ENCODE results near the gene IFI27. TPM values are rescaled to one million over a fixed set of nuclear protein-coding genes. Genes with fewer than 3 reads are reported as not detected.

IFI27 gene
- total RNA-seq, 1 donor from 2014 or later = 1.5 TPM

- no peak for DNase-seq (ENCODE audit: low spot score)
- H3K36me3 Mint-ChIP-seq (ENCODE audit: low read depth) = peaks cover 3% of the 10 kb centered on the region
- peak overlapping the region; percentile 81 for H3K4me3 Mint-ChIP-seq (ENCODE audit: unreplicated experiment)
- no peaks in the 10 kb centered on the region for H3K9me3 Mint-ChIP-seq (ENCODE audit: low read depth)
- TF ChIP-seq CTCF (IDR thresholded peaks at IDR 0.05) = no peak
- H3K27me3 Mint-ChIP-seq (ENCODE audit: low read depth) = no peaks in the 10 kb centered on the region
- H3K4me1 Mint-ChIP-seq (ENCODE audit: low read depth) = peaks cover 15% of the 10 kb centered on the region
- peak overlapping the region; percentile 70 for H3K27ac Mint-ChIP-seq (ENCODE audit: unreplicated experiment)
These were observed 17.8 kb downstream of the IFI27 start for GRCh38 chr14:94128216-94128839.

DNA sequence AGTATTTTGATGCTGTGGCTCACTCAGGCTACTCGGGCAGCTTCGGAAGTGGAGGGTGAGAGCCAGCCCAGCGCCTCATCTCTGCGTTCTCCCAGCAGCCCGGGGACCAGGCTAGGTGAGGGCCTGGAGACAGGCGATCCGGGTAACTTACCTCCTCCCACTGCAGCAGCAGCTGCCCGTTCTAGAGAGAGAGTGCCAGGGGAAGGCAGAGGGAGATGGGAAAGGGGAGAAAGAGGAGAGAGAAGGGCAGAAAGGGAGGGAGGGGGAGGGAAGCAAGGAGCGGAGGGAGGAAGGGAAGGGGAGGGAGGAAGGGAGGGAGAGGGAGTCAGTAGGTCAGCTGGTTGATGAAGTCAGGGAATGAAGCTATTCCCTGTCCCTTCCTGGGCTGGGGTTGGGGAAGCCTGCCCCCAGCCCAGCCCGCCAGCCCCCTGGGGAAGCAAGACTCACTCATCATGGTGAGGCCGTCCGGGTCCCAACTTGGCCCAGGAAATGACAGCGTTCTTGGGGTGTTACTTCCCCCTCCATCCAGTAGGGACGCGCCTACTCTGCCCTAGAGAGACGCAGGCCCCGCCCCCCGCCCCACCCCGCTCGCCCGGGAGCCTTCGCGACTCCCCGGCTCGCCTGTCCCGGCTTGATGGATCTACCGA is 18.7 kb downstream of the IFI27 start, which contains the start of gene IFI27L2:
IFI27L2 (minus strand) TSS at position 494 of the 647 bp plus-strand sequence; CDS start at position 454, 40 bp downstream.
- H3K4me3 Mint-ChIP-seq (ENCODE audit: unreplicated experiment) = peak within 1 kb of the TSS; percentile 81
- H3K27me3 Mint-ChIP-seq (ENCODE audit: low read depth) = peaks cover under 1% of the 10 kb centered on the region
- H3K9me3 Mint-ChIP-seq (ENCODE audit: low read depth) = no peaks in the 10 kb centered on the region
- no peak for DNase-seq (ENCODE audit: low spot score)
- H3K4me1 Mint-ChIP-seq (ENCODE audit: low read depth) = peaks cover 15% of the 10 kb centered on the region
- TF ChIP-seq CTCF (IDR thresholded peaks at IDR 0.05) = peak; percentile 72
- peak within 1 kb of the TSS; percentile 70 for H3K27ac Mint-ChIP-seq (ENCODE audit: unreplicated experiment)
- H3K36me3 Mint-ChIP-seq (ENCODE audit: low read depth) = peaks cover 3% of the 10 kb centered on the region

- Mint-ChIP-seq H3K36me3 (ENCODE audit: low read depth) (peaks cover 3% of the 10 kb centered on the region), H3K4me1 (ENCODE audit: low read depth) (peaks cover 15% of the 10 kb centered on the region), H3K9me3 (ENCODE audit: low read depth) (no peaks in the 10 kb centered on the region), H3K27ac (ENCODE audit: unreplicated experiment) (peak overlapping the region; percentile 70), H3K27me3 (ENCODE audit: low read depth) (peaks cover 6% of the 10 kb centered on the region), H3K4me3 (ENCODE audit: unreplicated experiment) (peak overlapping the region; percentile 81)
- no peak for TF ChIP-seq CTCF (IDR thresholded peaks at IDR 0.05)
- no peak for DNase-seq (ENCODE audit: low spot score)
These were observed 19.4 kb downstream of the IFI27 start for GRCh38 chr14:94129758-94130414.

GRCh38 chr14:94132285-94132887 is 21.9 kb downstream of the IFI27 start:
- H3K27me3 Mint-ChIP-seq (ENCODE audit: low read depth) = peaks cover 14% of the 10 kb centered on the region
- no peak overlapping the region for H3K4me3 Mint-ChIP-seq (ENCODE audit: unreplicated experiment)
- H3K9me3 Mint-ChIP-seq (ENCODE audit: low read depth) = peaks cover 8% of the 10 kb centered on the region
- TF ChIP-seq CTCF (IDR thresholded peaks at IDR 0.05) = peak; percentile 96
- no peak overlapping the region for H3K27ac Mint-ChIP-seq (ENCODE audit: unreplicated experiment)
- DNase-seq (ENCODE audit: low spot score) = no peak
- H3K4me1 Mint-ChIP-seq (ENCODE audit: low read depth) = peaks cover 15% of the 10 kb centered on the region
- H3K36me3 Mint-ChIP-seq (ENCODE audit: low read depth) = peaks cover 6% of the 10 kb centered on the region

DNA sequence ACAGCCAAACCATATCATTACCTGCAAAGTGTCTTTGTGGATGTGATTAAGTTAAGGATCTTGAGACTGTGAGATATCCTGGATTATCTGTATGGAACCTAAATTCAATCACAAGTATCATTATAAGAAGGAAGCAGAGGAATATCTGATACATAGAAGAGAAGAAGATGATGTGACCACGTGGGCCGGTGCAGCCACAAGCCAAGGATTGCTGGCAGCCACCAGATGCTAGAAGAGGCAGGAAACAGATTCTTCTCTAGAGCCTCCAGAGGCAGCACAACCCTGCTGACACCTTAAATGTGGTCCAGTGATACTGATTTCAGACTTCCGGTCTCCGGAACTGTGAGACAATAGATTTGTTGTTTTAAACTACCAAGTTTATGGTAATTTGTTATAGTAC is 24.9 kb downstream of the IFI27 start:
- no peak for DNase-seq (ENCODE audit: low spot score)
- no peak for TF ChIP-seq CTCF (IDR thresholded peaks at IDR 0.05)
- peaks cover 8% of the 10 kb centered on the region for H3K9me3 Mint-ChIP-seq (ENCODE audit: low read depth)
- H3K4me1 Mint-ChIP-seq (ENCODE audit: low read depth) = no peaks in the 10 kb centered on the region
- peaks cover 18% of the 10 kb centered on the region for H3K27me3 Mint-ChIP-seq (ENCODE audit: low read depth)
- peaks cover 8% of the 10 kb centered on the region for H3K36me3 Mint-ChIP-seq (ENCODE audit: low read depth)
- H3K4me3 Mint-ChIP-seq (ENCODE audit: unreplicated experiment) = no peak overlapping the region
- H3K27ac Mint-ChIP-seq (ENCODE audit: unreplicated experiment) = no peak overlapping the region
